Ectodermal cell (in vitro differentiated cells): Measurements from ENCODE around the gene LRCH1.

Experiments
- H3K27ac ChIP-seq: 2 replicates; pipeline ENCODE4 v1.7.0; 2013; ENCODE audit warnings: mild to moderate bottlenecking, low read depth, low read length; ENCODE audit not compliant: insufficient read depth, poor library complexity, severe bottlenecking
- H3K27me3 ChIP-seq: 2 replicates; pipeline ENCODE4 v1.7.0; 2013; ENCODE audit warnings: mild to moderate bottlenecking, low read length; ENCODE audit not compliant: insufficient read depth, control insufficient read depth, poor library complexity, severe bottlenecking
- H3K36me3 ChIP-seq: one replicate; pipeline ENCODE4 v1.7.0; 2013; ENCODE audit warnings: low read length; ENCODE audit not compliant: control insufficient read depth, insufficient read depth
- H3K4me1 ChIP-seq: one replicate; pipeline ENCODE4 v1.7.0; 2013; ENCODE audit warnings: low read length; ENCODE audit not compliant: control insufficient read depth, insufficient read depth
- H3K4me3 ChIP-seq: 2 replicates; pipeline ENCODE4 v1.7.0; 2013; ENCODE audit warnings: low read depth, low read length, control low read depth; ENCODE audit not compliant: insufficient read depth
- H3K9me3 ChIP-seq: 2 replicates; pipeline ENCODE4 v1.7.0; 2013; ENCODE audit warnings: mild to moderate bottlenecking, low read length, moderate library complexity; ENCODE audit not compliant: control insufficient read depth
- WGBS, 2 experiments: methylation state at CpG; one replicate each; pipeline ENCODE4 v1.1.7; 2013; ENCODE audit warnings: missing lambda C conversion rate in 2 of 2; 5-methylcytosine and 5-hydroxymethylcytosine counted together

Gene LRCH1

GRCh38 chr13:46586751-46587514 lies 34.0 kb downstream of the LRCH1 start:
- no peak overlapping the region for H3K4me3 ChIP-seq
- H3K27me3 ChIP-seq, result no peaks in the 10 kb centered on the region
- no peaks in the 10 kb centered on the region for H3K9me3 ChIP-seq
- no peaks in the 10 kb centered on the region for H3K36me3 ChIP-seq
- no peaks in the 10 kb centered on the region for H3K4me1 ChIP-seq
- whole genome bisulfite sequencing, 2 experiments, result 92 to 94% methylated on average over 7 of the region's 7 CpGs
- H3K27ac ChIP-seq, result no peak overlapping the region

- H3K4me3 ChIP-seq, result no peak overlapping the region
- H3K9me3 ChIP-seq, result no peaks in the 10 kb centered on the region
- no peaks in the 10 kb centered on the region for H3K4me1 ChIP-seq
- no peaks in the 10 kb centered on the region for H3K36me3 ChIP-seq
- H3K27me3 ChIP-seq, result no peaks in the 10 kb centered on the region
- H3K27ac ChIP-seq, result no peak overlapping the region
- WGBS, 2 experiments, result 100% methylated on average over 2 of the region's 4 CpGs; no CpG with 5 or more reads in 1 of the 2 experiments
These were observed 34.9 kb downstream of the LRCH1 start for GRCh38 chr13:46587807-46588418.

DNA sequence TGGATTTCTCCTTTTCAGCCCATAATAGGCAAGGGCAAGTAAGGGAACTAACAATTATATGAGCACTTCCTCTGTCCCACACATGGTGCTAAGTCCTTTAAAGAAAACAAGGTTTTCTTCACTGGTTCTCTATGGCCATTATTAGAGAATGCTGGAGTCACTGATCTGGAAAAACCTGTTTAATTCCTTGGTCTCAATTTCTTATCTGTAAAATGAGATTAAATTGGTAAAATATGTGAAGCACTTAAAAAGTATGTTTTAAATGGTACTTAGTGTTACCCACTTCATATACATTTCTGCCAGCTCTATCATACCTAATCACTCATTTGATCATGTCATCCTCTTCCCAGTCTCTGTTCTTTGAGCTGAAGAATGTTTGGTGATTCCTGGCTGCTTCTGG lies 39.4 kb downstream of the LRCH1 start:
- Histone ChIP-seq H3K27me3 (no peaks in the 10 kb centered on the region), H3K36me3 (no peaks in the 10 kb centered on the region), H3K9me3 (no peaks in the 10 kb centered on the region), H3K4me3 (no peak overlapping the region), H3K4me1 (no peaks in the 10 kb centered on the region), H3K27ac (no peak overlapping the region)

GRCh38 chr13:46593398-46593797 lies 40.4 kb downstream of the LRCH1 start:
- WGBS, 2 experiments, result 92 to 96% methylated on average over 11 of the region's 11 CpGs
- Histone ChIP-seq H3K9me3 (no peaks in the 10 kb centered on the region), H3K27me3 (no peaks in the 10 kb centered on the region), H3K27ac (no peak overlapping the region), H3K4me3 (no peak overlapping the region), H3K36me3 (no peaks in the 10 kb centered on the region), H3K4me1 (no peaks in the 10 kb centered on the region)

- Histone ChIP-seq H3K36me3 (no peaks in the 10 kb centered on the region), H3K4me1 (no peaks in the 10 kb centered on the region), H3K27ac (no peak overlapping the region), H3K27me3 (no peaks in the 10 kb centered on the region), H3K4me3 (no peak overlapping the region), H3K9me3 (no peaks in the 10 kb centered on the region)
- WGBS, 2 experiments, result 89 to 97% methylated on average over 4 to 5 of the region's 5 CpGs
These were observed 41.6 kb downstream of the LRCH1 start for GRCh38 chr13:46594374-46595078.

- WGBS, 2 experiments, result 90 to 91% methylated on average over 5 to 6 of the region's 6 CpGs
- Histone ChIP-seq H3K4me3 (no peak overlapping the region), H3K4me1 (no peaks in the 10 kb centered on the region), H3K9me3 (no peaks in the 10 kb centered on the region), H3K27me3 (no peaks in the 10 kb centered on the region), H3K36me3 (no peaks in the 10 kb centered on the region), H3K27ac (no peak overlapping the region)
These were observed 42.3 kb downstream of the LRCH1 start for GRCh38 chr13:46595136-46595884.

- Histone ChIP-seq H3K4me3 (no peak overlapping the region), H3K9me3 (no peaks in the 10 kb centered on the region), H3K4me1 (no peaks in the 10 kb centered on the region), H3K36me3 (no peaks in the 10 kb centered on the region), H3K27ac (no peak overlapping the region), H3K27me3 (no peaks in the 10 kb centered on the region)
- WGBS, 2 experiments, result 100% methylated on average over 1 of the region's 1 CpG
These were observed 42.9 kb downstream of the LRCH1 start for GRCh38 chr13:46595885-46596275.

DNA sequence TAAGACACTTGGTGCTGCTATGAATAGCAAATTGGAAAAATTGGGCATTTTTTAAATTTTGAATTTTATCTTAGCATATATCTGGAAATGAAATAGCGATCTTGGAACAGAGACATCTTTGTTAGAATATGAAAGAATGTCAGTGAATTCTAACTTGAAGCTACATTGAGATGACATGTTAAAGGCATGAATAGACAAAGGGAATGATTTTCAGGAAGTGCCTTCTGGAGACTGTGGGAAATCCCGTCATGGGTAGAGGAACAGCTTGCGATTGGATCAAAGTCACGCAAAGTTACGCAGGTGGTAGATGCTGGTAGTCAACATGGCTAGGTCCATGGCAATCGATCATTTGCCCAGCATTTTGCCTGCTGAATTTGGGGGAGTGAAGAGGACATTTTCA lies 43.5 kb downstream of the LRCH1 start:
- WGBS, 2 experiments, result 97% methylated on average over 6 of the region's 6 CpGs
- H3K27ac ChIP-seq, result no peak overlapping the region
- no peaks in the 10 kb centered on the region for H3K9me3 ChIP-seq
- H3K4me3 ChIP-seq, result no peak overlapping the region
- no peaks in the 10 kb centered on the region for H3K4me1 ChIP-seq
- H3K36me3 ChIP-seq, result no peaks in the 10 kb centered on the region
- H3K27me3 ChIP-seq, result no peaks in the 10 kb centered on the region

GRCh38 chr13:46598140-46598819 lies 45.3 kb downstream of the LRCH1 start:
- Histone ChIP-seq H3K36me3 (no peaks in the 10 kb centered on the region), H3K4me1 (no peaks in the 10 kb centered on the region), H3K4me3 (no peak overlapping the region), H3K27me3 (no peaks in the 10 kb centered on the region), H3K27ac (no peak overlapping the region), H3K9me3 (no peaks in the 10 kb centered on the region)
- WGBS, 2 experiments, result 95 to 97% methylated on average over 5 to 7 of the region's 7 CpGs
